Measurements from ENCODE around the gene RELA. TPM values are rescaled to one million over a fixed set of nuclear protein-coding genes. Genes with fewer than 3 reads are reported as not detected.
"Not testable (repeated sequence)": the region's sequence is repeated elsewhere in the genome, so short reads cannot be mapped to it uniquely, and the experiment has no call there.

RELA gene
- total and polyA plus RNA-seq, 2 donors (not counting 1 experiment from before 2014, with no cell fraction given): 124 to 154 TPM

GRCh38 chr11:65685981-65686380, 23.3 kb upstream of the RELA start:
- Histone ChIP-seq H3K27ac (ENCODE audit: low read length in 2 of 2) (no peak overlapping the region), H3K36me3 (replicated peaks in 1 of 2; ENCODE audit: control extremely low read depth in 1 of 2, control insufficient read depth in 1 of 2, extremely low read depth in 1 of 2, insufficient read depth in 2 of 2, low read length in 1 of 2) (no peaks in the 10 kb centered on the region), H4K20me1 (ENCODE audit: control insufficient read depth, insufficient read depth, low read length, poor library complexity, severe bottlenecking) (no peaks in the 10 kb centered on the region), H3K4me3 (ENCODE audit: control extremely low read depth in 1 of 5, extremely low read depth in 1 of 5, insufficient read depth in 1 of 5, low read depth in 2 of 5, low read length in 4 of 5) (no peak overlapping the region), H3K79me2 (ENCODE audit: control insufficient read depth, insufficient read depth, low read length) (no peaks in the 10 kb centered on the region), H3K4me2 (replicated peaks; ENCODE audit: low read depth, low read length, poor library complexity, severe bottlenecking) (no peak overlapping the region), H3K9ac (ENCODE audit: low read length) (no peak overlapping the region), H3K9me3 (ENCODE audit: control extremely low read depth in 1 of 3, control insufficient read depth in 2 of 3, insufficient read depth in 1 of 3, low read length in 2 of 3) (no peaks in the 10 kb centered on the region), H2AFZ (ENCODE audit: insufficient read depth, low read depth, low read length, poor library complexity, severe bottlenecking) (no peak overlapping the region), H3K4me1 (ENCODE audit: control insufficient read depth in 2 of 2, insufficient read depth in 2 of 2, low read length in 2 of 2) (no peaks in the 10 kb centered on the region), H3K27me3 (replicated peaks in 1 of 4; ENCODE audit: control extremely low read depth in 1 of 4, control insufficient read depth in 3 of 4, insufficient read depth in 4 of 4, low read length in 3 of 4) (no peaks in the 10 kb centered on the region)
- TF ChIP-seq EZH2 (IDR thresholded peaks at IDR 0.05; ENCODE audit: borderline replicate concordance, insufficient read depth, low read depth, low read length, poor library complexity, severe bottlenecking): no peak
- TF ChIP-seq CTCF (IDR thresholded peaks at IDR 0.05): no peak
- ChIA-PET CTCF (no interaction called here), POLR2A (interaction anchor here (0.7 kb wide), 1 partner anchor 10 kb away, joined by 5 read pairs; no protein-coding TSS in a partner anchor)
- Mint-ChIP-seq H3K4me1 (no peaks in the 10 kb centered on the region), H3K27me3 (peaks cover 4% of the 10 kb centered on the region), H3K9me3 (ENCODE audit: insufficient read depth) (no peaks in the 10 kb centered on the region), H3K4me3 (no peak overlapping the region), H3K27ac (no peak overlapping the region)
- ATAC-seq (ENCODE audit: low read depth) (no peak), DNase-seq (no peak)
- WGBS (ENCODE audit: insufficient coverage): 100% methylated on average over 1 of the region's 8 CpGs
- intact Hi-C loops (cut with micrococcal nuclease): no loop called here

GRCh38 chr11:65683480-65683879, 20.8 kb upstream of the RELA start:
- intact Hi-C loops (cut with micrococcal nuclease); H3K9me3 Mint-ChIP-seq (ENCODE audit: insufficient read depth); H4K20me1 ChIP-seq (ENCODE audit: control insufficient read depth, insufficient read depth, low read length, poor library complexity, severe bottlenecking); H3K4me3 ChIP-seq (ENCODE audit: control extremely low read depth in 1 of 5, extremely low read depth in 1 of 5, insufficient read depth in 1 of 5, low read depth in 2 of 5, low read length in 4 of 5); H3K27me3 Mint-ChIP-seq; H3K27ac Mint-ChIP-seq; H3K4me1 ChIP-seq (ENCODE audit: control insufficient read depth in 2 of 2, insufficient read depth in 2 of 2, low read length in 2 of 2); H3K4me3 Mint-ChIP-seq; H3K9ac ChIP-seq (ENCODE audit: low read length); H3K36me3 ChIP-seq (replicated peaks in 1 of 2; ENCODE audit: control extremely low read depth in 1 of 2, control insufficient read depth in 1 of 2, extremely low read depth in 1 of 2, insufficient read depth in 2 of 2, low read length in 1 of 2); H3K27me3 ChIP-seq (replicated peaks in 1 of 4; ENCODE audit: control extremely low read depth in 1 of 4, control insufficient read depth in 3 of 4, insufficient read depth in 4 of 4, low read length in 3 of 4); ATAC-seq (ENCODE audit: low read depth); H3K4me1 Mint-ChIP-seq; H2AFZ ChIP-seq (ENCODE audit: insufficient read depth, low read depth, low read length, poor library complexity, severe bottlenecking); H3K4me2 ChIP-seq (replicated peaks; ENCODE audit: low read depth, low read length, poor library complexity, severe bottlenecking); H3K79me2 ChIP-seq (ENCODE audit: control insufficient read depth, insufficient read depth, low read length); DNase-seq; H3K27ac ChIP-seq (ENCODE audit: low read length in 2 of 2); H3K9me3 ChIP-seq (ENCODE audit: control extremely low read depth in 1 of 3, control insufficient read depth in 2 of 3, insufficient read depth in 1 of 3, low read length in 2 of 3): not testable (repeated sequence)
- CTCF ChIA-PET: interaction anchor here (0.6 kb wide), 2 partner anchors 17 to 221 kb away, joined by 3 read pairs; no protein-coding TSS in a partner anchor
- WGBS (ENCODE audit: insufficient coverage): 90% methylated on average over 4 of the region's 6 CpGs
- POLR2A ChIA-PET: interaction anchor here (0.6 kb wide), 1 partner anchor 129 kb away, joined by 3 read pairs; no protein-coding TSS in a partner anchor

Data from B cell (primary cell).